ENCODE data around the gene C6orf132.
A peak's percentile ranks its signal among the peaks of the same experiment; 100 is the strongest.

The C6orf132 gene

GRCh38 chr6:42078386-42078785 lies 64.0 kb downstream of the C6orf132 start:
- no peak for DNase-seq (ENCODE audit: low spot score)

GRCh38 chr6:42075159-42075838 lies 67.1 kb downstream of the C6orf132 start:
- peak; percentile 54 for DNase-seq (ENCODE audit: low spot score)

GRCh38 chr6:42073287-42073686 lies 69.1 kb downstream of the C6orf132 start:
- no peak for DNase-seq (ENCODE audit: low spot score)

GRCh38 chr6:42071881-42072583 lies 70.4 kb downstream of the C6orf132 start:
- no peak for DNase-seq (ENCODE audit: low spot score)

GRCh38 chr6:42068872-42069522 lies 73.4 kb downstream of the C6orf132 start:
- DNase-seq (ENCODE audit: low spot score), result no peak

- no peak for DNase-seq (ENCODE audit: low spot score)
These were observed 74.2 kb downstream of the C6orf132 start for GRCh38 chr6:42068173-42068572.

GRCh38 chr6:42066156-42066675 lies 76.2 kb downstream of the C6orf132 start:
- no peak for DNase-seq (ENCODE audit: low spot score)

GRCh38 chr6:42059743-42060142 lies 82.7 kb downstream of the C6orf132 start:
- no peak for DNase-seq (ENCODE audit: low spot score)

GRCh38 chr6:42053601-42054000 lies 88.8 kb downstream of the C6orf132 start:
- DNase-seq (ENCODE audit: low spot score), result no peak

- no peak for DNase-seq (ENCODE audit: low spot score)
These were observed 91.2 kb downstream of the C6orf132 start for GRCh38 chr6:42051268-42051653.
